Breast epithelium (tissue), 4 donors: Measurements from ENCODE around the gene RPL32. TPM values are rescaled to one million over a fixed set of nuclear protein-coding genes. Genes with fewer than 3 reads are reported as not detected.
A peak's percentile ranks its signal among the peaks of the same experiment; 100 is the strongest.
"Not testable (repeated sequence)": the region's sequence is repeated elsewhere in the genome, so short reads cannot be mapped to it uniquely, and the experiment has no call there.

Experiments used
- DNase-seq, 2 donors: peaks; one replicate each; pipeline ENCODE4 v3.0.0-alpha.2; 2019; ENCODE audit warnings: low spot score in 2 of 2
- H3K27ac ChIP-seq, 2 donors: fragments of 200-600 bp; sonication (generic) in 1 of 2; one replicate each; pipeline ENCODE4 v1.5.1; 2016 to 2019; ENCODE audit warnings: mild to moderate bottlenecking in 1 of 2
- H3K27me3 ChIP-seq, 2 donors: fragments of 200-600 bp; sonication (generic) in 1 of 2; one replicate each; pipeline versions ENCODE4 v1.5.1 to v1.6.0; 2017 to 2019; ENCODE audit warnings: control low read depth in 1 of 2, mild to moderate bottlenecking in 1 of 2
- H3K36me3 ChIP-seq: fragments of 200-600 bp; one replicate; pipeline ENCODE4 v1.5.1; 2019
- H3K4me1 ChIP-seq, 2 donors: fragments of 200-600 bp; sonication (generic); one replicate each; pipeline ENCODE4 v1.5.1; 2016 to 2019; ENCODE audit warnings: control low read depth in 1 of 2
- H3K4me3 ChIP-seq, 3 donors: fragments of 200-600 bp; sonication (generic); 1 replicate in 2 of 3; 2 replicates in 1 of 3; pipeline ENCODE4 v1.5.1; 2016 to 2019; ENCODE audit warnings: mild to moderate bottlenecking in 3 of 3, moderate library complexity in 2 of 3
- H3K9me3 ChIP-seq, 2 donors: fragments of 200-600 bp; sonication (generic) in 1 of 2; one replicate each; pipeline ENCODE4 v1.5.1; 2016 to 2019; ENCODE audit warnings: control low read depth in 1 of 2
- POLR2A ChIP-seq: fragments of 450-650 bp; IDR thresholded peaks from one replicate; pipeline ENCODE4 v1.6.1; 2016; ENCODE audit warnings: antibody characterized with exemption, mild to moderate bottlenecking, moderate library complexity
- POLR2AphosphoS5 ChIP-seq, 3 donors: sonication (generic); formaldehyde crosslinking; IDR thresholded peaks; one replicate each; pipeline ENCODE4 v1.6.1; 2017; ENCODE audit warnings: antibody characterized with exemption in 3 of 3
- intact Hi-C: fragments of 100-400 bp; cut with DNase I; formaldehyde crosslinking; loops from one replicate; pipeline ENCODE4 v1.15.1; 2023; ENCODE audit warnings: low total_unique reads
- total RNA-seq, 3 donors: library from RNA; depleted of rRNA; stranded (reverse); fragments of >200 nt; gene quantifications; one replicate each; pipeline ENCODE4 v1.1.0, GENCODE V29; 2016
- TF ChIP-seq, protein P1 (sequence below), 3 donors: fragments of 450-650 bp; IDR thresholded peaks; one replicate each; pipeline ENCODE4 v1.5.1; 2016 to 2017; ENCODE audit warnings: antibody characterized with exemption in 3 of 3, mild to moderate bottlenecking in 3 of 3, moderate library complexity in 3 of 3

RPL32 gene
- total RNA-seq, 3 donors from 2014 or later, result 945 to 1,485 (median 950) TPM

DNA sequence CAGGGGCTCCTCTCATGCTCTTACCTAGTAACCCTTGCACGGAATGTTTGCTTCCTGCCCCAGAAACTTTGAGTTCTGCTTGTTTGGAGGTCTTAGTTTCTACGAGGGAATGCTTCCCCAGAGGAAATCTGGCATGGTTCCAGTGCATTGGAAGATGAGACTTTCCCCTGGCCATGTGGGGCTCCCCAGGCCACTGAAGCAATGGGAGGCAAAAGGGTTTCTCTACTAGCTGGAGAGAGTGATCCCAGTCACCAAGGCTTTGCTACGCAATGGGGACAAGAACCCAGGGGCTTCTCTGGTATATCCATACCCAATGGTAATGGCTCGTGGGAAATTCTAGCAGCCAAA lies 44.2 kb upstream of the RPL32 start:
- intact Hi-C loops, result no loop called here
- H3K4me1 ChIP-seq, result no peaks in the 10 kb centered on the region
- H3K27me3 ChIP-seq, result peaks cover 0 to 5% of the 10 kb centered on the region in 2 donors
- H3K9me3 ChIP-seq, result no peaks in the 10 kb centered on the region
- no peaks in the 10 kb centered on the region for H3K36me3 ChIP-seq
- no peak for TF ChIP-seq POLR2AphosphoS5 (IDR thresholded peaks at IDR 0.05)
- no peak for TF ChIP-seq POLR2A
- TF ChIP-seq, protein P1, sequence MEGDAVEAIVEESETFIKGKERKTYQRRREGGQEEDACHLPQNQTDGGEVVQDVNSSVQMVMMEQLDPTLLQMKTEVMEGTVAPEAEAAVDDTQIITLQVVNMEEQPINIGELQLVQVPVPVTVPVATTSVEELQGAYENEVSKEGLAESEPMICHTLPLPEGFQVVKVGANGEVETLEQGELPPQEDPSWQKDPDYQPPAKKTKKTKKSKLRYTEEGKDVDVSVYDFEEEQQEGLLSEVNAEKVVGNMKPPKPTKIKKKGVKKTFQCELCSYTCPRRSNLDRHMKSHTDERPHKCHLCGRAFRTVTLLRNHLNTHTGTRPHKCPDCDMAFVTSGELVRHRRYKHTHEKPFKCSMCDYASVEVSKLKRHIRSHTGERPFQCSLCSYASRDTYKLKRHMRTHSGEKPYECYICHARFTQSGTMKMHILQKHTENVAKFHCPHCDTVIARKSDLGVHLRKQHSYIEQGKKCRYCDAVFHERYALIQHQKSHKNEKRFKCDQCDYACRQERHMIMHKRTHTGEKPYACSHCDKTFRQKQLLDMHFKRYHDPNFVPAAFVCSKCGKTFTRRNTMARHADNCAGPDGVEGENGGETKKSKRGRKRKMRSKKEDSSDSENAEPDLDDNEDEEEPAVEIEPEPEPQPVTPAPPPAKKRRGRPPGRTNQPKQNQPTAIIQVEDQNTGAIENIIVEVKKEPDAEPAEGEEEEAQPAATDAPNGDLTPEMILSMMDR (IDR thresholded peaks at IDR 0.05), result no peak
- no peak overlapping the region for H3K4me3 ChIP-seq
- no peak for DNase-seq
- H3K27ac ChIP-seq, result no peak overlapping the region

DNA sequence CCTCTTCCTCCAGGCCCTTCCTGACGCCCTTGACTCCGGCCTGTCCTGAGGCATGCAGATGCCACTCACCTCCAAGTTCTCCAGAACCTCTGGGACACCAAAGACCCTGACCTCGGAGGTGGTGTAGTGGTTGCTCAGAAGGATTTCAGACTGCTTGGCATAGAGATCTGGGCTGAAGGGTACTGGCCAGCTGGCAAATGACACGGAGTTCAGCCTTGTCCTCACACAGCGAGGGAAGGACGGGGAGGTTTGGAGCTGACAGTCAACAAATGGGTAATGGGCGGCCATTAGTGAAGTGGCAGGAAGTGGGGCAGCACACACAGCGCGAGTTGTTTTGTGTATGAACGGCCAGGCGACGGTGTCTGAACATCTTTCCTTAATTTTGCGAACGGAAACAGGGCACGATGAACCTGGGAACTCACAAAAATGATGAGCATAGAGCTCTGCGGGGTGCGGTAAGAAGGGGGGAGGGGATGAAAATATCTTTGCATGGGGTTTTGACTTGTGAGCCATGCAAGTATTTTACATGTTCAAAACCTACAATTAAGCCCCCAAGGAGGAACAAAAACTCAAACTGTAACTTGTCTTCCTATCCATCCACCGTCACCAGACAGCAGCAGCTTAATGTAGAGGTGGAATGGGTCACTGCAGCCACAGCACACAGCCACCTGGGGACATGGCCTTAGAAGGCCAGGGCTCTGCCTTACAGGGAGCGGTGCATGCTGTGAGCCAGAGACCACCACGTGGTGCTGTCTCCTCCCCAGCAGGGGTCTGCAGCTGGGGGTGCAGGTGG lies 43.6 kb upstream of the RPL32 start:
- no peak for DNase-seq
- peaks cover 0 to 5% of the 10 kb centered on the region in 2 donors for H3K27me3 ChIP-seq
- H3K27ac ChIP-seq, result no peak overlapping the region
- H3K4me3 ChIP-seq, result no peak overlapping the region
- H3K4me1 ChIP-seq, result no peaks in the 10 kb centered on the region
- H3K36me3 ChIP-seq, result no peaks in the 10 kb centered on the region
- intact Hi-C loops, result no loop called here
- TF ChIP-seq POLR2AphosphoS5 (IDR thresholded peaks at IDR 0.05), result no peak
- TF ChIP-seq, protein P1 (IDR thresholded peaks at IDR 0.05), result no peak
- no peak for TF ChIP-seq POLR2A
- no peaks in the 10 kb centered on the region for H3K9me3 ChIP-seq

DNA sequence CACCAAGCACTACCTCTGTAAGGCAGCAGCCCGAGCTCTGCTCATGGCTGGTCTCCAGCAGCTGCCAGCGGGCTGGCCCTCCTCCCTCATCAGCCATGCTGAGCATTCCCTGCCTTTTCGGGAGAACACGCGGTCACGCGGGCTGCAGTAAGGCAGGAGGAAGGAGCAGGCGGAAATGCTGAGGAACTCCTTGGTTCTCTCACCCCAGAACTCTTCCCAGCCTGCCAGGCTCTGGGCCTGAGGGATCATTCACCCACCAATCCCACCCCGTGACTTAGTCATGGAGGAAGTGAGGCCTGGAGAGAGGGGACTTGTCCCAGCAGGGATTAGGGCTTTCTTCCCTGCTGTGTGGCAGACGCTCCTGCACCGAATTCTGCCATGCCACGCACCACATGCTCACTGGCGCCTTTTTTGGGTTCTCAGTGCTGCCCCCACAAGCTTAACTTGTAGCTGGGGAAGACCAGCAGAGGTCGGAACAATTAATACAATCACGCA lies 42.9 kb upstream of the RPL32 start:
- peaks cover 0 to 5% of the 10 kb centered on the region in 2 donors for H3K27me3 ChIP-seq
- no peaks in the 10 kb centered on the region for H3K4me1 ChIP-seq
- no peaks in the 10 kb centered on the region for H3K9me3 ChIP-seq
- no peak overlapping the region for H3K4me3 ChIP-seq
- peak in 1 of 2 donors; percentile 48 for DNase-seq
- H3K27ac ChIP-seq, result no peak overlapping the region
- no peaks in the 10 kb centered on the region for H3K36me3 ChIP-seq
- no peak for TF ChIP-seq POLR2A
- no peak for TF ChIP-seq POLR2AphosphoS5 (IDR thresholded peaks at IDR 0.05)
- TF ChIP-seq, protein P1 (IDR thresholded peaks at IDR 0.05), result no peak
- intact Hi-C loops, result no loop called here

DNA sequence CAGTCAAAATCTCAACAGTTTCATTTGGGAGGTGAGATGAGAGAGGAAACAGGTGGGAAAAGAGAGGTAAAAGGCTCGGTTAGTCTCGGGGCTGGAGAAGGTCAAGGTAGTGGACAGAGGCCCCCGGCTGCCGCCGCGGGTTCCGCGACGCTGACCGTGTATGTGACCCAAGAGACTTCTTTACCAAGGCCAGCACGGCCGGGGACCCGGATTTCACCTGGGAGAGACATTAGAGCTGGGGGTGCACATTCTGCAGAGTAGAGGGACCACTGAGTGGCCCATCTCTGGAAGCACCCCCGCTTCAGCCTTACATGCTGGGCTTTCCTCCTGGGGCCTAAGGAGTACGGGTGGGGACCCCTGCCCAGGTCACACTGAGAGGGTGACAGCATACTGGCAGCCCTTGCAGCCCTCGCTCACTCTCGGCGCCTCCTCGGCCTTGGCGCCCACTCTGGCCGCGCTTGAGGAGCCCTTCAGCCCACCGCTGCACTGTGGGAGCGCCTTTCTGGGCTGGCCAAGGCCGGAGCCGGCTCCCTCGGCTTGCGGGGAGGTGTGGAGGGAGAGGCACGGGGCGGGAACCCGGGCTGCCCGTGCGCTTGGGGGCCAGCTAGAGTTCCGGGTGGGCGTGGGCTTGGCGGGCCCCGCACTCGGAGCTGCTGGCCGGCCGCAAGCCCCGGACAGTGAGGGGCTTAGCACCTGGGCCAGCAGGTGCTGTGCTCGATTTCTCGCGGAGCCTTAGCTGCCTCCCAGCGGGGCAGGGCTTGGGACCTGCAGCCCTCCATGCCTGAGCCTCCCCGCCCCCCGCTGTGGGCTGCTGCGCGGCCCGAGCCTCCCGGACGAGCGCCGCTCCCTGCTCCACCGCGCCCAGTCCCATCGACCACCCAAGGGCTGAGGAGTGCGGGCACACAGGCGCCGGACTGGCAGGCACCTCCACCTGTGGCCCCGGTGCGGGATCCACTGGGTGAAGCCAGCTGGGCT lies 41.3 kb upstream of the RPL32 start:
- Histone ChIP-seq H3K9me3 (no peaks in the 10 kb centered on the region), H3K27me3 (peaks cover 0 to 5% of the 10 kb centered on the region in 2 donors), H3K36me3 (no peaks in the 10 kb centered on the region), H3K27ac (no peak overlapping the region), H3K4me3 (no peak overlapping the region), H3K4me1 (no peaks in the 10 kb centered on the region)
- intact Hi-C loops, result no loop called here
- TF ChIP-seq POLR2AphosphoS5 (IDR thresholded peaks at IDR 0.05) (no peak), POLR2A (no peak)
- TF ChIP-seq, protein P1 (IDR thresholded peaks at IDR 0.05), result no peak
- DNase-seq, result no peak

DNA sequence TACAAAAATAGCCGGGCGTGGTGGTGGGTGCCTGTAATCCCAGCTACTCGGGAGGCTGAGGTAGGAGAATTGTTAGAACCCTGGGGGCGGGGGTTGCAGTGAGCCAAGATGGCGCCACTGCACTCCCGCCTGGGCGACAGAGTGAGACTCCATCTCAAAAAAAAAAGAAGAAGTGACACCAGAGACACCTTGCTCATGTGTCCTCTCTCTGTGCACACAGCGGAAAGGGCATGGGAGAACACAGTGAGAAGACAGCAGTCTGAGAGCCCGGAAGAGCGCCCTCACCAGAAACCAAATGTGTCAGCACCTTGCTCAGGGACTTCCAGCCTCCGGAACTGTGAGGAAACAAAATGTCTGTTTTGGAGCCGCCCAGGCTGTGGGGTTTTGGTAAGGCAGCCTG lies 40.5 kb upstream of the RPL32 start:
- H3K27ac ChIP-seq, H3K36me3 ChIP-seq, intact Hi-C loops, H3K9me3 ChIP-seq, H3K4me1 ChIP-seq, H3K27me3 ChIP-seq, DNase-seq, H3K4me3 ChIP-seq: not testable (repeated sequence)
